ENCODE results near the gene TUBB4A.

TUBB4A gene

GRCh38 chr19:6467384-6467783, 34.7 kb downstream of the TUBB4A start:
- no peak overlapping the region for H3K4me3 ChIP-seq (ENCODE audit: low read depth, low read length)
- no peak for DNase-seq (ENCODE audit: low read depth)
- TF ChIP-seq CTCF (IDR thresholded peaks at IDR 0.05; ENCODE audit: insufficient read depth, low read depth, low read length, missing control alignments) = no peak

DNA sequence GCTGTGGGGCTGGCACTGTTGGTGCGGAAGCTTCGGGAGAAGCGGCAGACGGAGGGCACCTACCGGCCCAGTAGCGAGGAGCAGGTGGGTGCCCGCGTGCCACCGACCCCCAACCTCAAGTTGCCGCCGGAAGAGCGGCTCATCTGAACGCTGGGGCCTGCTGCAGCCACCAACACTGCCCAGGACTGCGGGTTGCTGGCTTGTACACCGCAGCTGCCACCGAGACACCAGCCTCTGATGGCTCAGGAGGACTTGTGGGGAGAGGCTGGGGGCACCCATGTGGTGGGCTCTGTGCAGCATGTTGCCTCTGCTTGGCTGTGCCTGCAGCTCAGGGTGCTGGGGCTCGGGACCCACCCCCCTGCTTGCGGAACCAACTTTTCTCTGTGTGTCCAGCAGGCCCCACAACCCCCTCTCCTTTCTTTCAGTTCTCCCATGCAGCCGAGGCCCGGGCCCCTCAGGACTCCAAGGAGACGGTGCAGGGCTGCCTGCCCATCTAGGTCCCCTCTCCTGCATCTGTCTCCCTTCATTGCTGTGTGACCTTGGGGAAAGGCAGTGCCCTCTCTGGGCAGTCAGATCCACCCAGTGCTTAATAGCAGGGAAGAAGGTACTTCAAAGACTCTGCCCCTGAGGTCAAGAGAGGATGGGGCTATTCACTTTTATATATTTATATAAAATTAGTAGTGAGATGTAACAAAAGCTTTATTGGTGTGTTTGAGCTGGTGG, 35.4 kb downstream of the TUBB4A start:
- no peak overlapping the region for H3K4me3 ChIP-seq (ENCODE audit: low read depth, low read length)
- no peak for TF ChIP-seq CTCF (IDR thresholded peaks at IDR 0.05; ENCODE audit: insufficient read depth, low read depth, low read length, missing control alignments)
- DNase-seq (ENCODE audit: low read depth) = no peak

DNA sequence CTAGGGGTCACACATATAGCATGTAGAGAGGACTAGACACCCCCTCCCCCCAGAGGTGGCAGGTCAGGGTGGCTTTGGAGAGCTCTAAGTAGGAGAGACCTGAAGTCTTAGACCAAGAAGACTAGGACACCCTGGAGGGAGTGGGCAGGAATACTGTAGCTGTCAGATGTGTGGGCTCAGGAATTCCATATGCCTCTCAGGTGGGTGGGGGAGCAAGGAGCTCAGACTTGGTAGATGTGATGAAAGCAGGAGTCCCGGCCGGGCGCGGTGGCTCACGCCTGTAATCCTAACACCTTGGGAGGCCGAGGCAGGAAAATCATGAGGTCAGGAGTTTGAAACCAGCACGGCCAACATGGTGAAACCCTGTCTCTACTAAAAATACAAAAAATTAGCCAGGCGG, 36.4 kb downstream of the TUBB4A start:
- no peak for TF ChIP-seq CTCF (IDR thresholded peaks at IDR 0.05; ENCODE audit: insufficient read depth, low read depth, low read length, missing control alignments)
- DNase-seq (ENCODE audit: low read depth) = no peak
- no peak overlapping the region for H3K4me3 ChIP-seq (ENCODE audit: low read depth, low read length)

DNA sequence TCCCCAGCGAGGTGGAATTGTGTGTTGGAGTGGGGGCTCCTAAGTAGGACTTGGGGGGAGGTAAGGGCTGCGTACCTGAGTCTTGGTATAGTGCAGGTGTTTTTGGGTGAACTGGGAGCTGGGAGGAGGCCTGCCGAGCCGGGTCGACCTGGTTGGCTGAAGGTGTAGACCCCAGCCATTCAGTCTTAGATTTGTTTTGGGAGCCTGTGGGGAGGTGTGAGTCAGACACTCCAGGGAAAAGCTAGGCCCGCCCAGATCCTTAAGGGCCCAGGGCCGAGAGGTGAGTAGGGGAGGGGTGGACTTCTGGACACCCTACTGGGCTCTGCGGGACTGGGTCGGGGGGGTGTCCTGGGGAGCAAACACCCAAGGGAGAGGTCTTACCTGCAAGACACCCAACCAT, 37.1 kb downstream of the TUBB4A start:
- no peak for DNase-seq (ENCODE audit: low read depth)
- no peak for TF ChIP-seq CTCF (IDR thresholded peaks at IDR 0.05; ENCODE audit: insufficient read depth, low read depth, low read length, missing control alignments)
- no peak overlapping the region for H3K4me3 ChIP-seq (ENCODE audit: low read depth, low read length)

DNA sequence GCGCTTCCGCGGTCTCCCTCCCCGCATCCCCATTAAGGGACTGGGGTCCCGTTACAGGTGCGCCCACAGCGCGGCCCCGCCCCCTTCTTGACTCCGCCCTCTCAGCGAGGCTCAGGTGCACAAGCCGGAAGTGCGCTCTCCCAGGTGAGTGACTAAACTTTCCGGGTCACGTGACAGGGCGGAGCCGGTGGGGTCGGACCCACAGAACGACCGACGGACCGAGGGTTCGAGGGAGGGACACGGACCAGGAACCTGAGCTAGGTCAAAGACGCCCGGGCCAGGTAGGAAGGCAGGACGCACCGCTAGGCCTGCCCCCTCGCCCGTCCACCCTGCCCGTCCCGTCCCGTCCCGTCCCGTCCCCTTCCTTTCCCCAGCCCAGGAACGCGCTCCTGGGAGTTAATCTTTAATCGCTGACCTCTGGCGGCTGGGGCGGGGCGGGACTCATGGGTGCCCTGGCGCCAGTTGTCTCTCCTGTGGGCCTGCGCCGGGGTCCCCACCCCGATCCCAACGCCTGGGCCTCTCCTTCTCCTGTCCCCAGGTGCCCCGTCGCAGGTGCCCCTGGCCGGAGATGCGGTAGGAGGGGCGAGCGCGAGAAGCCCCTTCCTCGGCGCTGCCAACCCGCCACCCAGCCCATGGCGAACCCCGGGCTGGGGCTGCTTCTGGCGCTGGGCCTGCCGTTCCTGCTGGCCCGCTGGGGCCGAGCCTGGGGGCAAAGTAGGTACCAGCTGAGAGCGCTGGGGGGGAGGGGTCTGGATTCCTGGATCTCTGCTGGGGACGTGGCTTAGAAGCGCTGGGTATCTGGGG, 37.8 kb downstream of the TUBB4A start, which contains the start of gene CRB3:
Gene CRB3 (plus strand): TSS at position 202 of the 804 bp plus-strand sequence. CDS start 431 bp downstream, at position 633.
- DNase-seq (ENCODE audit: low read depth) = no peak
- H3K4me3 ChIP-seq (ENCODE audit: low read depth, low read length) = no peak within 1 kb of the TSS
- TF ChIP-seq CTCF (IDR thresholded peaks at IDR 0.05; ENCODE audit: insufficient read depth, low read depth, low read length, missing control alignments) = no peak

DNA sequence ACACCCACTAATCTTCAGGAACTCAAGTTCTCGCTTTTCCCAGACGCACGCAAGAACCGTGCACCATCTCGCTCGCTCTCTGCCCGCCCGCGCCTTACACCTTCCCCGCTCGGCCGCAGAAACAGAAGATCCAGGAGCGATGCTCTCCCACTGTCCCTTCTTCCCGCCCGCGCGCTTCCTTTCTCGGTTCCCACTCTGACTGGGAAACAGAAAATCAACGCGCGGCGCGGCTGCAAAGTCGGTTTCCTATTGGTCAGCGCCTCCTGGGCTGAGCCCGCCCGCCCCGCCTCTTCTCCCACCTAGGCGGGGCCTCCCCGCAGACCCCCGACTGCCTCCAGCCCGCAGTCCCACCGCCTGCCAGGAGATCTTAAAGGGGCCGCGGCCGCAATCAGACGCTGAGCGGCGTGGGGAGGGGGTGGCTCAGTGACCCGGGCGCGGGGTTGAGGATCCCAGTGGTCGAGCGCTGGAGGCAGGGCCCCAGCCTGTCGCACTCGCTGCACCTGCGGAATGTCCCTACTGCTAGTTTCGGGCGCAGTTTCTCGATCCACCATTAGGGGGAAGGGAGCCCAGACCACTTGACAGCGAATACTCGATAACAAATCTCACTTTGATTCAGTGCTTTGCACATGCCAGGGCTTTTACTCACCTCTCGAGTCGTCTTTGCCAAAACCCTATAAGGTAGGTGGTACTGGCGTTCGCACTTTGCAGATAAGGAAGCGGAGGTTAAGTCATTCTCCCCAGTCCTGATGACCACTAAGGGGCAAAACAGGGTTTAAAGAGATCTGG, 41.8 kb downstream of the TUBB4A start:
- peak; percentile 67 for TF ChIP-seq CTCF (IDR thresholded peaks at IDR 0.05; ENCODE audit: insufficient read depth, low read depth, low read length, missing control alignments)
- peak; percentile 99 for DNase-seq (ENCODE audit: low read depth)

More for the DNA sequence above, 41.8 kb downstream of the TUBB4A start:
- H3K4me3 ChIP-seq (ENCODE audit: low read depth, low read length) = peak overlapping the region; percentile 94
